ENCODE data around the gene ACE. TPM values are rescaled to one million over a fixed set of nuclear protein-coding genes. Genes with fewer than 3 reads are reported as not detected.
"Not testable (repeated sequence)": the region's sequence is repeated elsewhere in the genome, so short reads cannot be mapped to it uniquely, and the experiment has no call there.

Gene ACE
- total RNA-seq, 1 donor from 2014 or later: 2.6 TPM

DNA sequence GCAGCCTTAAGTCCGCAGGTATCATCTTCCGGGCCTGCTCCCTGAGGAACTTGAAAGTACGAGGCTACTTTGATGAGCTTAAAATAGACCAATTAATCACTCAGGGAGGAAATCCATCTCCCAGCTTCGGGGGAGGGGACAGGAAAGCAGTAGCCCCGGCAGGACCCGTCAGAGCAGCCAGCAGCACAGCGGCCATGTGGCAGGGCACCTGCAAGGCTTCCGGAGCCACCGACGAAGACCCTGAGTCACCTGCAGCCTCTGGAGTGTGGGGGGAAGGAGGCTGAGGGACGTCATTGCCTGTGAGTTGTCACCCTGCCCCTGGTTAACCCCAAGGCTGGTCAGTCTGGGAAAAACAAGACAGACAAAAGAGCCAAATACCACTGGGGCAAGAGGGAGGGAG, 26.3 kb upstream of the ACE start:
- no peak for DNase-seq (ENCODE audit: low spot score in 2 of 2, unreplicated experiment in 2 of 2)
- H3K4me1 Mint-ChIP-seq: peaks cover 16% of the 10 kb centered on the region
- no peaks in the 10 kb centered on the region for H3K9me3 Mint-ChIP-seq
- H3K27ac Mint-ChIP-seq: no peak overlapping the region
- no peak overlapping the region for H3K4me3 Mint-ChIP-seq
- TF ChIP-seq, protein P1, sequence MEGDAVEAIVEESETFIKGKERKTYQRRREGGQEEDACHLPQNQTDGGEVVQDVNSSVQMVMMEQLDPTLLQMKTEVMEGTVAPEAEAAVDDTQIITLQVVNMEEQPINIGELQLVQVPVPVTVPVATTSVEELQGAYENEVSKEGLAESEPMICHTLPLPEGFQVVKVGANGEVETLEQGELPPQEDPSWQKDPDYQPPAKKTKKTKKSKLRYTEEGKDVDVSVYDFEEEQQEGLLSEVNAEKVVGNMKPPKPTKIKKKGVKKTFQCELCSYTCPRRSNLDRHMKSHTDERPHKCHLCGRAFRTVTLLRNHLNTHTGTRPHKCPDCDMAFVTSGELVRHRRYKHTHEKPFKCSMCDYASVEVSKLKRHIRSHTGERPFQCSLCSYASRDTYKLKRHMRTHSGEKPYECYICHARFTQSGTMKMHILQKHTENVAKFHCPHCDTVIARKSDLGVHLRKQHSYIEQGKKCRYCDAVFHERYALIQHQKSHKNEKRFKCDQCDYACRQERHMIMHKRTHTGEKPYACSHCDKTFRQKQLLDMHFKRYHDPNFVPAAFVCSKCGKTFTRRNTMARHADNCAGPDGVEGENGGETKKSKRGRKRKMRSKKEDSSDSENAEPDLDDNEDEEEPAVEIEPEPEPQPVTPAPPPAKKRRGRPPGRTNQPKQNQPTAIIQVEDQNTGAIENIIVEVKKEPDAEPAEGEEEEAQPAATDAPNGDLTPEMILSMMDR (IDR thresholded peaks at IDR 0.05; ENCODE audit: unreplicated experiment): no peak
- peaks cover 5% of the 10 kb centered on the region for H3K27me3 Mint-ChIP-seq (ENCODE audit: low read depth)
- no peaks in the 10 kb centered on the region for H3K36me3 Mint-ChIP-seq

DNA sequence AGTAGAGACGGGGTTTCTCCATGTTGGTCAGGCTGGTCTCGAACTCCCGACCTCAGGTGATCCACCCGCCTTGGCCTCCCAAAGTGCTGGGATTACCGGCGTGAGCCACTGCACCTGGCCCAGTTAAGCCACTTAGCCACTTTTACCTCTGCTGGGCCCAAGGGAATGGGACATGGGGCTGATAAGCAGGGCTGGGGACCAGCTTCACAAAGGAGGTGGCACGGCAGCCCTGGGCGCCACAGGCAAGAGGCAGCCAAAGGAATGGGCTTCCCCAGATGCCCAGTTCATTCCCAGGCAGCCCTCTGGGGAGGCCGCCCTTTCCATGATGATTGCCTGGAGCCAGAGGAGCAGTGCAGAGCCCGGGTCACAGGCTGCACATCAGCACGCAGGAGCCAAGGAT, 25.7 kb upstream of the ACE start:
- H3K27me3 Mint-ChIP-seq (ENCODE audit: low read depth): peaks cover 5% of the 10 kb centered on the region
- H3K36me3 Mint-ChIP-seq: no peaks in the 10 kb centered on the region
- no peak overlapping the region for H3K4me3 Mint-ChIP-seq
- DNase-seq (ENCODE audit: low spot score in 2 of 2, unreplicated experiment in 2 of 2): no peak
- H3K27ac Mint-ChIP-seq: no peak overlapping the region
- TF ChIP-seq, protein P1 (IDR thresholded peaks at IDR 0.05; ENCODE audit: unreplicated experiment): no peak
- H3K9me3 Mint-ChIP-seq: no peaks in the 10 kb centered on the region
- peaks cover 16% of the 10 kb centered on the region for H3K4me1 Mint-ChIP-seq

DNA sequence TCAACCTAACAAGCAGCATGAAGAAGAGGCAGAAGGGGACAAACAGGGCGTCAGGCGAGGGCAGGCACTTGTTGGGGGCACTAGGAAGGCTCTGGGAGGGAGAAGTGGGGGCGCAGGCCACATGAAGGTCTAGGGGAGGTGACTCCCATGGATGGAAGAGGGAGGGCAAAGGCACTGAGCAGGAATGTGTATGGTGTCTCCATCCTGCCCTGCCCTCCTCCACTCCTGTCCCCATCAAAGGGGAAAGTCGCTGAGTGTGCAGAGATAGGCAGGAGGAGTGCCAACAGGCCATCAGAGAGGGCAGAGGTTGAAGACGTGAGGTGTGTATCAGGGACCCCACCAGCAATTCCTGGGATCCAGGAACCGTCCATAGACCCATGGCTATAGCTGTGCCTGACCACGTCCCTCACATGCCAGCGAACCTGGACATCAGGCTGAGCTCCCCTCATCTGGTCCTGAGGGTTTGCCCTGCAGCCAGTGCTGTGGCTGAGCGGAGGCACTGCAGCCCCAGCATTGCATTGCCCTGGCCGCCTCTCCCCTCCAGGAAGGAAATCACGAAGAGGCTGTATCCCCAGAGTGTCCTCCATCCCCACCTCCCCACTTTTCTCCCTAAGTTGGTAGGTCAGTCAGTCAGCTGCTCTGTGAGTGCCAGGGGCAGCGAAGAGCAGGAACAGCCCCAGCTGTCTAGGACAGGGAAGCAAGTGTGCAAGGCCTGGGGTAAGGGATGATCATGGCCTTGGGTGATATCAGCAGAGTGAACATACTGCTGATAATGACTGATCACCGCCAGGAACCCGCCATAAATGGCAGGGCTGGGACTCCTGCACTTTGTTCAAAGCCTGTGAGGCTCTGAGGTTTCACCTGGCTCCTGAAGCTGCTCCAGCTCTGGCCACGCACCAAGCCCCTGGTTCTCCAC, 24.6 kb upstream of the ACE start:
- DNase-seq (ENCODE audit: low spot score in 2 of 2, unreplicated experiment in 2 of 2): no peak
- no peaks in the 10 kb centered on the region for H3K9me3 Mint-ChIP-seq
- H3K4me1 Mint-ChIP-seq: peaks cover 13% of the 10 kb centered on the region
- TF ChIP-seq, protein P1 (IDR thresholded peaks at IDR 0.05; ENCODE audit: unreplicated experiment): no peak
- H3K27me3 Mint-ChIP-seq (ENCODE audit: low read depth): peaks cover 5% of the 10 kb centered on the region
- H3K27ac Mint-ChIP-seq: no peak overlapping the region
- no peak overlapping the region for H3K4me3 Mint-ChIP-seq
- no peaks in the 10 kb centered on the region for H3K36me3 Mint-ChIP-seq

DNA sequence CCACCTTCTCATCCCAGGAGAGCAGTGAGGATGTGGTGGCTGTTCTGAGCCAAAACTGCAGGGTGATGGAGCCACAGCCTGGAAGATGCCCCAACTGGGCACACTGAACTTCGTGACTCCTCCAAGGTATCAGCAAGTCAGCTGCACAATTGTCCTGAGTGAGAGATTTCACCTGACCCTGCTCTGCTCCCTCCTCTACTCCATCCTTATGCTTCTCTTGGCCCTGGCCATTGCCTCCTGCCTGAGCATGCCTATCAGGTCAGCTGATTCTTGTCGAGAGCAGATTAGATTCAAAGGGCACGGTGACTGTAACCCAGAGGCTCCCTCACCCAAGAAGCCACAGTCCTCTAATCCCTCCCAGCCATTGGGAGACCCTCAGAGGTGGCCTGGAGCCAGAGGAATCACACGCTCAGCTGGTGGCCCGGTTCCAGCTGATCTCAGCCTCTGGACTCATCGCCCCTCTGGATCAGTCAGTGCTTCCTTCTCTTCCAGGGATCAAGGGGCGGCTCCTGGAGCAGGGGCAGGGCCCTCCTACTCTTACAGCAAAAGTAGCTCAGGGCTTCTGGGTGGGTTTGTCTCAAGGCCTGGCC, 23.8 kb upstream of the ACE start:
- Mint-ChIP-seq H3K27ac (no peak overlapping the region), H3K9me3 (no peaks in the 10 kb centered on the region), H3K27me3 (ENCODE audit: low read depth) (peaks cover 5% of the 10 kb centered on the region), H3K36me3 (no peaks in the 10 kb centered on the region), H3K4me1 (peaks cover 9% of the 10 kb centered on the region), H3K4me3 (no peak overlapping the region)
- no peak for DNase-seq (ENCODE audit: low spot score in 2 of 2, unreplicated experiment in 2 of 2)
- TF ChIP-seq, protein P1 (IDR thresholded peaks at IDR 0.05; ENCODE audit: unreplicated experiment): no peak

DNA sequence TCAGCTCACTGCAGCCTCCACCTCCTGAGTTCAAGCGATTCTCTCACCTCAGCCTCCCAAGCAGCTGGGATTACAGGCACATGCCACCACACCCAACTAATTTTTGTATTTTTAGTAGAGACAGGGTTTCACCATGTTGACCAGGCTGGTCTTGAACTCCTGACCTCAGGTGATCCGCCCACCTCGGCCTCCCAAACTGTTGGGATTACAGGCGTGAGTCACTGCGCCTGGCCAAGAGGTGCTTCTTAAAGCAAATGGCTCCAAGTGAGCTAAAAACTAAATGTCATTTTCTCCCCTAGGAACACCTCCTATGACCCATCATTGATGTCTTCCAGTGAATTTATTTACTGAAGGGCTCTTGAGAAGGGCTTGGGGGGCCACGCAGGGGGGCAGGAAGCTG, 22.5 kb upstream of the ACE start:
- not testable (repeated sequence) for H3K36me3 Mint-ChIP-seq; H3K27ac Mint-ChIP-seq; H3K9me3 Mint-ChIP-seq; H3K27me3 Mint-ChIP-seq (ENCODE audit: low read depth); DNase-seq (ENCODE audit: low spot score in 2 of 2, unreplicated experiment in 2 of 2); H3K4me1 Mint-ChIP-seq; H3K4me3 Mint-ChIP-seq

DNA sequence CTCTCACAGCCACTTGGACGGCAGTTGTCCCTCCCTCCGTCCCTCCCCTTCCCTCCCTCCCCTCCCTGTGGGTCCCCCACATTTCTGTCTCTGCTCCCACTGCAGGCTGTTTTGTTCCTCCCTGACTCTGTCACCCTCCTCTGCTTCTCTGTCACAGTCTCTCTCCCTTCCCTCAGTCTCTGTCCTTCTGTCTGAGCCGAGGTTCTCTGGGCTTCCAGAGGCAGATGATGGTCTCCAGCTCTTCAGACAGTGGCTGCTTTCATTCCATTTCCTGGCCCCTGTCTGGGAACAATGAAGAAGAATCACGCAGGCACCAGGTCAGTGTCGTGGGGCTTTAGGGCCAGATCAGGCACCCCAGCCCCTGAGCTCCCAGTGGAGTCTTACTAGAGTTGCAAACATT, 21.9 kb upstream of the ACE start:
- no peak for DNase-seq (ENCODE audit: low spot score in 2 of 2, unreplicated experiment in 2 of 2)
- Mint-ChIP-seq H3K4me3 (no peak overlapping the region), H3K4me1 (peaks cover 5% of the 10 kb centered on the region), H3K9me3 (no peaks in the 10 kb centered on the region), H3K27ac (no peak overlapping the region), H3K36me3 (no peaks in the 10 kb centered on the region), H3K27me3 (ENCODE audit: low read depth) (peaks cover 4% of the 10 kb centered on the region)
- TF ChIP-seq, protein P1 (IDR thresholded peaks at IDR 0.05; ENCODE audit: unreplicated experiment): no peak

All from mesothelial cell of epicardium (in vitro differentiated cells).